Nephron (organoid): ENCODE results near the gene GPRC5D.

Experiments used
- H3K27ac Mint-ChIP-seq, 3 experiments: 2 replicates each; pipeline ENCODE4 v1.8.0; 2020; ENCODE audit warnings: mixed read lengths in 3 of 3, mild to moderate bottlenecking in 2 of 3, moderate library complexity in 1 of 3
- H3K27me3 Mint-ChIP-seq: 2 replicates; pipeline ENCODE4 v1.8.0; 2021; ENCODE audit warnings: low read depth, mild to moderate bottlenecking, moderate library complexity, mixed read lengths
- H3K36me3 Mint-ChIP-seq: 2 replicates; pipeline ENCODE4 v1.8.0; 2020; ENCODE audit warnings: low read depth, mixed read lengths
- H3K4me1 Mint-ChIP-seq: 2 replicates; pipeline ENCODE4 v1.8.0; 2020; ENCODE audit warnings: mixed read lengths
- H3K4me3 Mint-ChIP-seq, 3 experiments: 2 replicates each; pipeline ENCODE4 v1.8.0; 2020; ENCODE audit warnings: mild to moderate bottlenecking in 3 of 3, mixed read lengths in 3 of 3, moderate library complexity in 2 of 3
- H3K9me3 Mint-ChIP-seq: 2 replicates; pipeline ENCODE4 v1.8.0; 2020; ENCODE audit warnings: mixed read lengths
- CTCF ChIP-seq, 3 experiments: fragments of 200-600 bp; sonication (generic); IDR thresholded peaks; one replicate each; pipeline ENCODE4 v1.5.0; 2021; ENCODE audit warnings: antibody characterized with exemption in 3 of 3; ENCODE audit not compliant: unreplicated experiment in 3 of 3

Gene GPRC5D

GRCh38 chr12:12952036-12952435 is at the start of gene GPRC5D:
TSS of gene GPRC5D (minus strand) at chr12:12952170. CDS start at chr12:12950384, 1,786 bp downstream.
- Mint-ChIP-seq H3K27ac (no peak within 1 kb of the TSS), H3K27me3 (no peaks in the 10 kb centered on the region), H3K9me3 (peaks cover 2% of the 10 kb centered on the region), H3K4me3 (no peak within 1 kb of the TSS), H3K36me3 (peaks cover 4% of the 10 kb centered on the region), H3K4me1 (peaks cover 3% of the 10 kb centered on the region)
- no peak for TF ChIP-seq CTCF (IDR thresholded peaks at IDR 0.05; ENCODE audit: unreplicated experiment in 3 of 3)

- Mint-ChIP-seq H3K4me3 (peak overlapping the region; percentile 88 to 94 (median 89)), H3K4me1 (peaks cover 27% of the 10 kb centered on the region), H3K36me3 (peaks cover 4% of the 10 kb centered on the region), H3K27me3 (peaks cover 4% of the 10 kb centered on the region), H3K9me3 (no peaks in the 10 kb centered on the region), H3K27ac (peak overlapping the region; percentile 72 to 93 (median 91))
- no peak for TF ChIP-seq CTCF (IDR thresholded peaks at IDR 0.05; ENCODE audit: unreplicated experiment in 3 of 3)
Observed at GRCh38 chr12:13001775-13002040, 49.7 kb upstream of the GPRC5D start.

GRCh38 chr12:13000925-13001774 is 49.2 kb upstream of the GPRC5D start:
- H3K4me1 Mint-ChIP-seq, result peaks cover 27% of the 10 kb centered on the region
- H3K9me3 Mint-ChIP-seq, result no peaks in the 10 kb centered on the region
- peaks cover 4% of the 10 kb centered on the region for H3K27me3 Mint-ChIP-seq
- peak overlapping the region; percentile 89 to 98 (median 94) for H3K4me3 Mint-ChIP-seq
- TF ChIP-seq CTCF (IDR thresholded peaks at IDR 0.05; ENCODE audit: unreplicated experiment in 3 of 3), result peak; percentile 31 to 50 (median 34)
- H3K27ac Mint-ChIP-seq, result peak overlapping the region; percentile 87 to 94 (median 93)
- H3K36me3 Mint-ChIP-seq, result peaks cover 4% of the 10 kb centered on the region

- no peak for TF ChIP-seq CTCF (IDR thresholded peaks at IDR 0.05; ENCODE audit: unreplicated experiment in 3 of 3)
- Mint-ChIP-seq H3K9me3 (no peaks in the 10 kb centered on the region), H3K4me3 (peak overlapping the region; percentile 89 to 98 (median 94)), H3K27me3 (peaks cover 4% of the 10 kb centered on the region), H3K36me3 (peaks cover 4% of the 10 kb centered on the region), H3K27ac (peak overlapping the region; percentile 87 to 94 (median 92)), H3K4me1 (peaks cover 27% of the 10 kb centered on the region)
Observed at GRCh38 chr12:13000616-13000924, 48.6 kb upstream of the GPRC5D start.

GRCh38 chr12:12999959-13000615 is 48.1 kb upstream of the GPRC5D start, which contains the start of gene HEBP1:
TSS of gene HEBP1 (minus strand) at chr12:13000265. CDS start at chr12:13000114, 151 bp downstream.
- Mint-ChIP-seq H3K4me1 (peaks cover 27% of the 10 kb centered on the region), H3K4me3 (peak within 1 kb of the TSS; percentile 89 to 98 (median 94)), H3K36me3 (peaks cover 4% of the 10 kb centered on the region), H3K27me3 (peaks cover 4% of the 10 kb centered on the region), H3K27ac (peak within 1 kb of the TSS; percentile 87 to 94 (median 92)), H3K9me3 (no peaks in the 10 kb centered on the region)
- TF ChIP-seq CTCF (IDR thresholded peaks at IDR 0.05; ENCODE audit: unreplicated experiment in 3 of 3), result no peak
